Smooth muscle cell (in vitro differentiated cells): ENCODE data around the gene UST. TPM values are rescaled to one million over a fixed set of nuclear protein-coding genes. Genes with fewer than 3 reads are reported as not detected.

Experiments
- DNase-seq: peaks from one replicate; lab custom pipeline; 2025; ENCODE audit not compliant: unreplicated experiment; lab: John Stamatoyannopoulos, UW
- H2AFZ ChIP-seq: fragments of 200-600 bp; sonication (generic); 2 replicates; pipeline ENCODE4 v1.6.0; 2016; ENCODE audit warnings: antibody characterized with exemption, low read depth, mild to moderate bottlenecking
- H3F3A ChIP-seq: fragments of 200-600 bp; sonication (generic); 2 replicates; pipeline ENCODE4 v1.6.0; 2017; ENCODE audit warnings: antibody characterized with exemption, low read depth
- H3K27ac ChIP-seq: fragments of 200-600 bp; sonication (generic); 2 replicates; pipeline ENCODE4 v1.5.1; 2016; ENCODE audit warnings: low read depth, mild to moderate bottlenecking
- H3K27me3 ChIP-seq: fragments of 200-600 bp; sonication (generic); 2 replicates; pipeline ENCODE4 v1.6.1; 2016; ENCODE audit warnings: low read depth, mild to moderate bottlenecking
- H3K36me3 ChIP-seq: fragments of 200-600 bp; sonication (generic); 2 replicates; pipeline ENCODE4 v1.5.1; 2016; ENCODE audit warnings: low read depth
- H3K4me1 ChIP-seq: fragments of 200-600 bp; sonication (generic); 2 replicates; pipeline ENCODE4 v1.5.1; 2016; ENCODE audit warnings: low read depth
- H3K4me2 ChIP-seq: fragments of 200-600 bp; sonication (generic); 2 replicates; pipeline ENCODE4 v1.6.0; 2016; ENCODE audit warnings: mild to moderate bottlenecking
- H3K4me3 ChIP-seq: fragments of 200-600 bp; sonication (generic); 2 replicates; pipeline ENCODE4 v1.5.1; 2016; ENCODE audit warnings: mild to moderate bottlenecking
- H3K79me2 ChIP-seq: fragments of 200-600 bp; sonication (generic); 2 replicates; pipeline ENCODE4 v1.6.0; 2016; ENCODE audit warnings: low read depth, mild to moderate bottlenecking
- H3K9ac ChIP-seq: fragments of 200-600 bp; sonication (generic); 2 replicates; pipeline ENCODE4 v1.6.0; 2016; ENCODE audit warnings: low read depth
- H3K9me3 ChIP-seq: fragments of 200-600 bp; sonication (generic); replicated peaks from 2 replicates; pipeline ENCODE4 v1.5.1; 2016; ENCODE audit warnings: low read depth
- H4K20me1 ChIP-seq: fragments of 200-600 bp; sonication (generic); 2 replicates; pipeline ENCODE4 v1.6.0; 2016; ENCODE audit warnings: low read depth
- WGBS: methylation state at CpG from one replicate; pipeline ENCODE4 v1.1.7; 2016; ENCODE audit warnings: low lambda C conversion rate; 5-methylcytosine and 5-hydroxymethylcytosine counted together
- polyA plus RNA-seq: library from polyadenylated mRNA; unstranded; fragments of >200 nt; fragmentation: Nextera tagmentation; extraction: Ambion mirVana; gene quantifications from 2 replicates; pipeline ENCODE4 v1.2.1, GENCODE V29; 2016
- total RNA-seq: library from RNA; depleted of rRNA; stranded (reverse); fragments of >200 nt; gene quantifications from 2 replicates; pipeline ENCODE4 v1.2.3, GENCODE V29; 2014
- TF ChIP-seq, protein P1 (sequence below): fragments of 200-600 bp; sonication (generic); IDR thresholded peaks from 2 replicates; pipeline ENCODE4 v1.5.1; 2017; ENCODE audit warnings: borderline replicate concordance, mild to moderate bottlenecking, antibody characterized with exemption; ENCODE audit not compliant: insufficient read depth, poor library complexity, severe bottlenecking

Gene UST
- total and polyA plus RNA-seq, 2 experiments from 2014 or later = 16.1 to 19.5 TPM

DNA sequence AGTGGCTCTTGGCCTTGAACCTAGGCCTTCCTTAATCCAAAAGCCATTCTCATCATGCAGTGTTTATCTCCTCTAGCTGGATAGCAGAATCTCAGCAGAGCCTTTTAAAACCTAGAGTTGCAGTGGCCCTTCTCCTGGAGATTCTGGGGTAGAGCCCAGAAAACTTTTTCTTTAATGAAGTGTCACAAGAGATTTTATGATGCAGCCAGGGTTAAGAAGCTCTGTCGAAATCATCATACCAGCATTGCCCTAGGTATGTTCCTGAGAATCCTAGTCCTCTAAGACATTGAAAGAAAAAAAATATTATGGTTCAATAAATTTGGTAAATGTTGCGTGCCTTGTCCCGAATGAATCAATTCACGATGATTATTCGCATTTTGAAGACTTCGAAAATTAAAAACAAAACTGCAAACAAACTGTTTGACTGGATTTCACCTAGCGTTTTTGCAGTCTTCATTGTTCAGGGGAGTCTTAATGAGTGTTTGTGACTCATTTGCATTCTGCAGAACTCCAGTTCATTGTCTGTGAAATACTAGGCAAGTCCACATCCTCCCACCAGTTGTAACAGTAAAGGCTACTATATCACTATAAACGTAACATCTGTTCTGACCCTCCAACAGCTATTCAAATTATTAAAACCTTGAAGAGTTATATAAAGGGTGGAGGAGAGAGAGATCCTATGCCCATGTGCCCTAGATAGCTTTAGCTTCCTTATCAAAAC is 198.6 kb downstream of the UST start:
- H3K27me3 ChIP-seq = no peaks in the 10 kb centered on the region
- no peaks in the 10 kb centered on the region for H3K36me3 ChIP-seq
- H3K9ac ChIP-seq = no peak overlapping the region
- H3K4me1 ChIP-seq = peaks cover 14% of the 10 kb centered on the region
- H3K9me3 ChIP-seq = no peaks in the 10 kb centered on the region
- H3F3A ChIP-seq = peaks cover 3% of the 10 kb centered on the region
- whole genome bisulfite sequencing = 67% methylated on average over 8 of the region's 8 CpGs
- peaks cover 10% of the 10 kb centered on the region for H3K79me2 ChIP-seq
- no peak for DNase-seq
- H3K4me2 ChIP-seq = no peak overlapping the region
- H3K4me3 ChIP-seq = no peak overlapping the region
- no peak overlapping the region for H2AFZ ChIP-seq
- H4K20me1 ChIP-seq = no peaks in the 10 kb centered on the region
- H3K27ac ChIP-seq = no peak overlapping the region
- TF ChIP-seq, protein P1, sequence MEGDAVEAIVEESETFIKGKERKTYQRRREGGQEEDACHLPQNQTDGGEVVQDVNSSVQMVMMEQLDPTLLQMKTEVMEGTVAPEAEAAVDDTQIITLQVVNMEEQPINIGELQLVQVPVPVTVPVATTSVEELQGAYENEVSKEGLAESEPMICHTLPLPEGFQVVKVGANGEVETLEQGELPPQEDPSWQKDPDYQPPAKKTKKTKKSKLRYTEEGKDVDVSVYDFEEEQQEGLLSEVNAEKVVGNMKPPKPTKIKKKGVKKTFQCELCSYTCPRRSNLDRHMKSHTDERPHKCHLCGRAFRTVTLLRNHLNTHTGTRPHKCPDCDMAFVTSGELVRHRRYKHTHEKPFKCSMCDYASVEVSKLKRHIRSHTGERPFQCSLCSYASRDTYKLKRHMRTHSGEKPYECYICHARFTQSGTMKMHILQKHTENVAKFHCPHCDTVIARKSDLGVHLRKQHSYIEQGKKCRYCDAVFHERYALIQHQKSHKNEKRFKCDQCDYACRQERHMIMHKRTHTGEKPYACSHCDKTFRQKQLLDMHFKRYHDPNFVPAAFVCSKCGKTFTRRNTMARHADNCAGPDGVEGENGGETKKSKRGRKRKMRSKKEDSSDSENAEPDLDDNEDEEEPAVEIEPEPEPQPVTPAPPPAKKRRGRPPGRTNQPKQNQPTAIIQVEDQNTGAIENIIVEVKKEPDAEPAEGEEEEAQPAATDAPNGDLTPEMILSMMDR = no peak

DNA sequence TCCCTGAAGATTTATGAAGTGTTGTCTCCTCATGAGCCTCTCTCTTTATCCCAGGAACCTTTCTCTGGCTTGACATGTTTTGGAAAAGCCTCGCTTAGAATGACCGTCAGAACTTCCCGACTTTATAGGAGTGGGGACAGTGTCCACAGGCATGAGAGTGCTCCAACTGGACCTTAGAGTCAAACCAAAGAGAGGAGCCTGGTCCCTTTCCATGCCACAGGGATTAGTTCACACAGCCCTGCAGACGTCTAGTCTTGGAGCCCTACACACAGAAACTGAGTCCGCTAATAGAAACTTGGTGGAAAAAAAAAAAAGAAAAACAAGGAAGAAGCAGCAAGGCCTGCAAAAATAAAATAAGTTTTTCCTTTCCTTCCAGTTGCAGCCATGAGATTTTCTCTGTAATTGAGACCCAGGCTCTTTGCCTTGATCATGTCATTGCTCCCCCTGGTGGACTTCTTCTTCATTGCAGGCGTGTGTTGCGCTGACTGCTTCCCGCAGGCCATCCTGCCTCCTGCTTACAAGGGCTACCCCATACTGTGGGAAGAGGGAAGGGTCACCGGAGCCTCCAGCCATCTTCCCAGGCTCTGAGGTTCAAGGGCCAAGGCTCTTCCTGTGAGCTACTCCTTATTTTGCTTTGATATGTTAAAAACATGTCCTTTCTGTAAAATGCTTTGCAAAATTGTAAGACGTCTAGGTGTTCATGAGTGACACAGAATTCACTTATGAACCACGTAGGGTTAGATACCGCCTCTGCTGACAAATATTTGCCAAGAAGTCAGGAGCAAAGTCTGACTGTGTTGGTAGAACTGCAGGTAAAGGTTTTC is 201.0 kb downstream of the UST start:
- H2AFZ ChIP-seq = no peak overlapping the region
- 35% methylated on average over 12 of the region's 12 CpGs for WGBS
- peak overlapping the region; percentile 27 for H3K4me2 ChIP-seq
- peaks cover 13% of the 10 kb centered on the region for H3K4me1 ChIP-seq
- no peak overlapping the region for H3K9ac ChIP-seq
- peak; percentile 49 for DNase-seq
- no peaks in the 10 kb centered on the region for H3K36me3 ChIP-seq
- peaks cover 3% of the 10 kb centered on the region for H3F3A ChIP-seq
- no peak overlapping the region for H3K27ac ChIP-seq
- TF ChIP-seq, protein P1 = peak; percentile 88
- H4K20me1 ChIP-seq = no peaks in the 10 kb centered on the region
- no peaks in the 10 kb centered on the region for H3K27me3 ChIP-seq
- H3K9me3 ChIP-seq = no peaks in the 10 kb centered on the region
- H3K79me2 ChIP-seq = no peaks in the 10 kb centered on the region
- H3K4me3 ChIP-seq = no peak overlapping the region

DNA sequence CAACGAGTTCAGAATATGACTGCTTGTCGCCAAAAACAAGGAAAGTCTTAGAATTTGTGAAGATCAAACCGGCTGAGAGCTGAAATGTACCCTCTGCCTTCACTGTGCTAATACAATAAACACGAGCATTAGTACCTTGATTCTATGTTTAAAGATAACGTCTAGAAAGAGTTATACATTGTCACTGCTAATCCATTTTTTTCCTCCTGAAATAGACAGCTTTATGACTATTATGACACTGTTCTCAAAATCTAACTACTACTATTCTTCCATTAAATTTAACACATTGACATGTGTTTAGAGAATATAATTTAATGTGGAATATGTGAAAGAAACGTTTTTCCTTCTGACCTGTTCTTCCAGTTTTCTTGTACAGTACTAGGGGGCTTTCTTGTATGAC is 204.8 kb downstream of the UST start:
- Histone ChIP-seq H3K4me2 (no peak overlapping the region), H3K4me1 (no peaks in the 10 kb centered on the region), H3K36me3 (no peaks in the 10 kb centered on the region), H3K4me3 (no peak overlapping the region), H3K9ac (no peak overlapping the region), H3K9me3 (no peaks in the 10 kb centered on the region), H3K27me3 (no peaks in the 10 kb centered on the region), H3K27ac (peak overlapping the region; percentile 37), H2AFZ (no peak overlapping the region), H3K79me2 (no peaks in the 10 kb centered on the region), H4K20me1 (no peaks in the 10 kb centered on the region), H3F3A (peaks cover 3% of the 10 kb centered on the region)
- 93% methylated on average over 6 of the region's 6 CpGs for WGBS
- DNase-seq = no peak
- TF ChIP-seq, protein P1 = no peak
